ENCODE measurements around the gene AP5S1.

AP5S1 gene

DNA sequence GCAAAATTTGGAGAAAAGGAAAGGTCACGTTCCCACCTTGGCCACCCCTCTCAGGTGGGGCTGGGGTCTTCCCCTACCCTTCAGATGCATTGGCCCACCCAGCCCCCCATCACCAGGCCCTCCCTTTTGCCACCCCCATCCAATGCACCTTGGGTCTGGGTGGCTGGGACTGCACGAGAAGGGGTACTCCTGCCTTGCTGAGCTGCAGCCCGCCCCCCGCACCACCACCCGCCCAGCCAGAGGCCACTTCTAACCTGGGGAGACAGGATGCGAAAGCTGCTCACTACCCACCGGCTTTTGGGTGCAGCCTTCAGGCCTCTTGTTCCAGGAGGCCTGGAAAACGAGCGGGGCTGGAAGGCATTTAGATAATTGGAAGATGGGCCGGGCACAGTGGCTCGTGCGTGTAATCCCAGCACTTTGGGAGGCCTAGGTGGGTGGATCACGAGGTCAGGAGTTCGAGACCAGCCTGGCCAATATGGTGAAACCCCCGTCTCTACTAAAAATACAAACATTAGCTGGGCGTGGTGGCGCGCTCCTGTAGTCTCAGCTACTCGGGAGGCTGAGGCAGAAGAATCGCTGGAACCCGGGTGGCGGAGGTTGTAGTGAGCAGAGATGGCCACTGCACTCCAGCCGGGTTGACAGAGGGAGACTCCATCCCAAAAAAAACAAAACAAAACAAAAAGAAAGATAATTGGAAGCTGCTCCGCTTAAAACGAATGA is 25.5 kb upstream of the AP5S1 start:
- H3K79me2 ChIP-seq (ENCODE audit: insufficient read depth, low read length), result peaks cover 51% of the 10 kb centered on the region
- H3K4me1 ChIP-seq (ENCODE audit: insufficient read depth, low read length), result peaks cover 53% of the 10 kb centered on the region
- H3K27me3 ChIP-seq (ENCODE audit: insufficient read depth, low read length, poor library complexity), result no peaks in the 10 kb centered on the region
- H3K9me3 ChIP-seq (ENCODE audit: insufficient read depth, low read length, severe bottlenecking), result no peaks in the 10 kb centered on the region
- peak overlapping the region; percentile 57 to 83; a peak in 3 of 4 replicates for H3K4me3 ChIP-seq (ENCODE audit: low read depth in 1 of 2, low read length in 2 of 2)
- no peak for TF ChIP-seq CTCF (IDR thresholded peaks at IDR 0.05; ENCODE audit: borderline replicate concordance, extremely low read depth, low read length, poor library complexity, severe bottlenecking)
- no peak for TF ChIP-seq EZH2 (IDR thresholded peaks at IDR 0.05; ENCODE audit: borderline replicate concordance, low read depth, low read length, severe bottlenecking)
- peak overlapping the region; percentile 84 for H3K4me2 ChIP-seq (ENCODE audit: insufficient read depth, low read length)
- DNase-seq (no peak), ATAC-seq (ENCODE audit: insufficient read depth, low read depth) (no peak)
- H3K9ac ChIP-seq (ENCODE audit: low read depth, low read length), result peak overlapping the region; percentile 91
- peak overlapping the region; percentile 98 for H2AFZ ChIP-seq (ENCODE audit: low read depth, low read length)
- H3K27ac ChIP-seq (ENCODE audit: low read length), result peak overlapping the region; percentile 99
- H4K20me1 ChIP-seq (ENCODE audit: insufficient read depth, low read length), result peaks cover 9% of the 10 kb centered on the region
- H3K36me3 ChIP-seq (ENCODE audit: insufficient read depth, low read length), result peaks cover 34% of the 10 kb centered on the region

DNA sequence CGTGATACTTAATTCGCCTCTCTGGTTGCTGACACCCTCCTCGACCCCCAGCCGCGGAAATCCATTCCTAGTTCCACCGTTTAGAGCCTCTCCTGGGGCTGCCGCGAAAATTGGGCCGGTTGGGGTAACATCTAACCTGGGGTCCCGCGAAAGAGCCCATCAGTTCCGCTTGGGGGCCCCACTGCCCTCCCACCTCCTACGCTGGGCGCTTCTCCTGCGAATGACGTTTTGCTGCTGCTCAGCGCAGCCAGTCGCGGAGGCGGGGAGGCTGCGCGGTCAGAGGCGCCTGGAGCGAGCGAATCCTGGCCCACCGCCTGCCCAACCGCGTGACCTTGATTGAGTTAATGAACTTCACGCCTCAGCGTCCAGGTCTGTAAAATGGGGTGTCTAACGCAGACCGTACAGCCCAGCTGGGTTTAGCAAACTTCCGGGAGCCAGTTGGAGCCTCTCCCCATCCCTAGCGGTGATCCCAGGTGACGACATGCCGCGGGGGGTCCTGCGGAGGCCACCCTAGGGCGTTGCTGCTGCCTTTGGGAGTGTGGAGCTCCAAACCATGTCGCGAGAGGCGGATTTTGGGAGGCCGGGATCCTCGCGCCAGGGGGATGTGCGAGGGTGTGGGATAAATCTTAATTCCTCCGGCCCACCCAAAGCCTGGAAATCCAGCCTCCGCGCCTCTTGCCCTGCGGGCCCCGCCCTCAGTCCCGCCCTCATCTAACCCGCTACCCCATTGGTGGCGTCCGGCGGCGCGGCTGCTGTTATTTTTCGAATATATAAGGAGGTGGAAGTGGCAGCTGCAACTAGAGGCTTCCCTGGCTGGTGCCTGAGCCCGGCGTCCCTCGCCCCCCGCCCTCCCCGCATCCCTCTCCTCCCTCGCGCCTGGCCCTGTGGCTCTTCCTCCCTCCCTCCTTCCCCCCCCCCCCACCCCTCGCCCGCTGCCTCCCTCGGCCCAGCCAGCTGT is 24.6 kb upstream of the AP5S1 start, which contains the start of gene CDC25B:
TSS of gene CDC25B (plus strand) at position 800 of the 958 bp plus-strand sequence. CDS start 222 bp downstream, outside the sequence.
- Histone ChIP-seq H4K20me1 (ENCODE audit: insufficient read depth, low read length) (peaks cover 16% of the 10 kb centered on the region), H3K4me2 (ENCODE audit: insufficient read depth, low read length) (peak within 1 kb of the TSS; percentile 84), H3K27me3 (ENCODE audit: insufficient read depth, low read length, poor library complexity) (no peaks in the 10 kb centered on the region), H2AFZ (ENCODE audit: low read depth, low read length) (peak within 1 kb of the TSS; percentile 98), H3K27ac (ENCODE audit: low read length) (peak within 1 kb of the TSS; percentile 99), H3K9me3 (ENCODE audit: insufficient read depth, low read length, severe bottlenecking) (no peaks in the 10 kb centered on the region), H3K36me3 (ENCODE audit: insufficient read depth, low read length) (peaks cover 43% of the 10 kb centered on the region), H3K4me1 (ENCODE audit: insufficient read depth, low read length) (peaks cover 61% of the 10 kb centered on the region), H3K9ac (ENCODE audit: low read depth, low read length) (peak within 1 kb of the TSS; percentile 91), H3K4me3 (ENCODE audit: low read depth in 1 of 2, low read length in 2 of 2) (peak within 1 kb of the TSS; percentile 70 to 83), H3K79me2 (ENCODE audit: insufficient read depth, low read length) (peaks cover 58% of the 10 kb centered on the region)
- peak; percentile 86 for ATAC-seq (ENCODE audit: insufficient read depth, low read depth)
- DNase-seq, result peak; percentile 98
- TF ChIP-seq CTCF (IDR thresholded peaks at IDR 0.05; ENCODE audit: borderline replicate concordance, extremely low read depth, low read length, poor library complexity, severe bottlenecking) (peak; percentile 52), EZH2 (IDR thresholded peaks at IDR 0.05; ENCODE audit: borderline replicate concordance, low read depth, low read length, severe bottlenecking) (no peak)

DNA sequence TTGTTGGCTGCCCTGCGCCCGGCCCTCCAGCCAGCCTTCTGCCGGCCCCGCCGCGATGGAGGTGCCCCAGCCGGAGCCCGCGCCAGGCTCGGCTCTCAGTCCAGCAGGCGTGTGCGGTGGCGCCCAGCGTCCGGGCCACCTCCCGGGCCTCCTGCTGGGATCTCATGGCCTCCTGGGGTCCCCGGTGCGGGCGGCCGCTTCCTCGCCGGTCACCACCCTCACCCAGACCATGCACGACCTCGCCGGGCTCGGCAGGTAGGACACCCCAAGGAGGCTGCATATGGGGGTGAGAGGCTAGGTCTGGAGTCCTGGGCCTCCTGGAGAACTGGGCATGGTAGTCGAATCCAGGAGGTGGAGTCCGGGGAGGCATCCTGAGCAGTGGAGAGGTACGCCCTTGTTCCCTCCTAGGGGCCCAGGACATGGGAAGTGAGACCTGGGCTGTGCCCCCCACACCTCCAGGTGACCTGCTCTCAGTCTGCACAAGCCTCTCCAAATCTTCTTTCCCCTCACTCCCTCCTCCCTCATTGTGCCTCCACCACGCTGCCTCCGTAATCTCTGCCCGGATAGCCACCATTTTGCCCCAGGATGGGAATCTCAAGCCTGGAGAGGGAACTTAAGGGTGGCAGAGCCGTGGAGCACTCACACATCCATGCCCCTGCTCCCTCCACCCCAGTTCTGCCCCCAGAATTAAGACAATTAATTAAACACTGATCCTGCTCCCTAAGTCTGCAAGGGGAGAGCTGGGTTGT is 23.7 kb upstream of the AP5S1 start:
- Histone ChIP-seq H3K4me1 (ENCODE audit: insufficient read depth, low read length) (peaks cover 61% of the 10 kb centered on the region), H3K27ac (ENCODE audit: low read length) (peak overlapping the region; percentile 79), H3K79me2 (ENCODE audit: insufficient read depth, low read length) (peaks cover 58% of the 10 kb centered on the region), H2AFZ (ENCODE audit: low read depth, low read length) (peak overlapping the region; percentile 64), H3K4me2 (ENCODE audit: insufficient read depth, low read length) (peak overlapping the region; percentile 84), H3K36me3 (ENCODE audit: insufficient read depth, low read length) (peaks cover 52% of the 10 kb centered on the region), H3K9me3 (ENCODE audit: insufficient read depth, low read length, severe bottlenecking) (no peaks in the 10 kb centered on the region), H3K27me3 (ENCODE audit: insufficient read depth, low read length, poor library complexity) (no peaks in the 10 kb centered on the region), H3K4me3 (ENCODE audit: low read depth in 1 of 2, low read length in 2 of 2) (peak overlapping the region; percentile 70 to 83), H4K20me1 (ENCODE audit: insufficient read depth, low read length) (peaks cover 23% of the 10 kb centered on the region), H3K9ac (ENCODE audit: low read depth, low read length) (peak overlapping the region; percentile 91)
- no peak for TF ChIP-seq CTCF (IDR thresholded peaks at IDR 0.05; ENCODE audit: borderline replicate concordance, extremely low read depth, low read length, poor library complexity, severe bottlenecking)
- no peak for TF ChIP-seq EZH2 (IDR thresholded peaks at IDR 0.05; ENCODE audit: borderline replicate concordance, low read depth, low read length, severe bottlenecking)
- DNase-seq (no peak), ATAC-seq (ENCODE audit: insufficient read depth, low read depth) (0 out of 3 replicates have a peak, but pooled peaks have one; percentile 0)

Data from DND-41 (cell line).